HCT116 (cell line): Measurements from ENCODE around the gene CIB4. TPM values are rescaled to one million over a fixed set of nuclear protein-coding genes. Genes with fewer than 3 reads are reported as not detected.

Experiments
- ATAC-seq: fragments of 200-7000 bp; cut with Tn5 transposase; 2 replicates; pipeline ENCODE4 v1.9.1; 2020; ENCODE audit warnings: mild to moderate bottlenecking, moderate library complexity
- BruUV-seq: library from RNA; stranded (reverse); fragments of 400-500 nt; replicated peaks from 2 replicates; lab custom pipeline; 2021; lab: Mats Ljungman, UMichigan
- CTCF ChIA-PET: fragments of 300-600 bp; sonication (Branson Sonifier 250); formaldehyde crosslinking; loops from one replicate; lab custom pipeline; 2021; ENCODE audit warnings: antibody characterized with exemption; lab: Charles Lee
- POLR2A ChIA-PET: fragments of 300-600, 350-600 bp; sonication (Branson Sonifier 250); formaldehyde crosslinking; loops from one replicate; lab custom pipeline; 2021; ENCODE audit warnings: antibody characterized with exemption; lab: Charles Lee
- RAD21 ChIA-PET, 2 experiments: fragments of 300-600 bp; sonication (Branson Sonifier 250); formaldehyde crosslinking; loops; one replicate each; lab custom pipeline; 2023; ENCODE audit warnings: low total read pairs in 2 of 2; ENCODE audit not compliant: uncharacterized antibody in 2 of 2, unreplicated experiment in 2 of 2, low non-redundant PET in 1 of 2; lab: Charles Lee
- DNase-seq: peaks from one replicate; pipeline ENCODE4 v3.0.0-alpha.2; 2010; ENCODE audit warnings: low read depth, low spot score
- H2AFZ ChIP-seq: fragments of 200-600 bp; shearing (Covaris generic), sonication (generic); 2 replicates; pipeline ENCODE4 v1.6.1; 2017; ENCODE audit warnings: low read depth, mixed run types, mixed read lengths, antibody characterized with exemption, low read length; ENCODE audit not compliant: poor library complexity, severe bottlenecking
- H3K27ac ChIP-seq: 2 replicates; pipeline ENCODE4 v1.5.1; 2012; ENCODE audit warnings: low read depth, low read length
- H3K27me3 ChIP-seq: fragments of 200-600 bp; sonication (generic); 2 replicates; pipeline ENCODE4 v1.6.1; 2016; ENCODE audit warnings: mixed run types, low read length, mixed read lengths; ENCODE audit not compliant: insufficient read depth
- H3K36me3 ChIP-seq, 2 experiments: fragments of 200-500 bp in 1 of 2; fragments of 200-600 bp in 1 of 2; sonication (Bioruptor generic) in 1 of 2; sonication (generic) in 1 of 2; 2 replicates each; pipeline versions ENCODE4 v1.5.1 to v1.6.1; 2014 to 2016; ENCODE audit warnings: low read length in 2 of 2, inconsistent platforms in 1 of 2, mixed read lengths in 1 of 2, mixed run types in 1 of 2; ENCODE audit not compliant: insufficient read depth in 2 of 2, control insufficient read depth in 1 of 2
- H3K4me1 ChIP-seq, 2 experiments: fragments of 200-600 bp in 1 of 2; sonication (generic) in 1 of 2; 2 replicates each; pipeline versions ENCODE4 v1.5.1 to v1.6.1; 2012 to 2017; ENCODE audit warnings: low read length in 2 of 2, inconsistent platforms in 1 of 2, mild to moderate bottlenecking in 1 of 2, mixed read lengths in 1 of 2, mixed run types in 1 of 2, moderate library complexity in 1 of 2; ENCODE audit not compliant: insufficient read depth in 2 of 2, control insufficient read depth in 1 of 2
- H3K4me2 ChIP-seq: fragments of 200-600 bp; sonication (generic); 2 replicates; pipeline ENCODE4 v1.6.1; 2017; ENCODE audit warnings: mixed run types, low read length, mixed read lengths
- H3K4me3 ChIP-seq, 2 experiments: fragments of 200-600 bp in 1 of 2; sonication (generic) in 1 of 2; replicated peaks in 1 of 2; 2 replicates each; pipeline ENCODE4 v1.5.1; 2011 to 2016; ENCODE audit warnings: low read length in 2 of 2, control low read depth in 1 of 2, low read depth in 1 of 2, mild to moderate bottlenecking in 1 of 2, mixed read lengths in 1 of 2, mixed run types in 1 of 2
- H3K79me2 ChIP-seq: fragments of 200-600 bp; sonication (generic); 2 replicates; pipeline ENCODE4 v1.6.1; 2017; ENCODE audit warnings: mild to moderate bottlenecking, mixed run types, low read length, moderate library complexity, mixed read lengths; ENCODE audit not compliant: insufficient read depth
- H3K9ac ChIP-seq: fragments of 200-600 bp; sonication (generic); 2 replicates; pipeline ENCODE4 v1.6.1; 2016; ENCODE audit warnings: low read length, mixed read lengths
- H3K9me2 ChIP-seq: fragments of 200-600 bp; sonication (generic), shearing (Covaris generic); 2 replicates; pipeline ENCODE4 v1.6.1; 2017; ENCODE audit warnings: mixed run types, mild to moderate bottlenecking, moderate library complexity; ENCODE audit not compliant: insufficient read depth
- H3K9me3 ChIP-seq, 2 experiments: fragments of 200-500 bp in 1 of 2; fragments of 200-600 bp in 1 of 2; sonication (Bioruptor generic) in 1 of 2; sonication (generic) in 1 of 2; 2 replicates each; pipeline ENCODE4 v1.6.1; 2014 to 2017; ENCODE audit warnings: low read length in 2 of 2, mixed read lengths in 2 of 2, inconsistent platforms in 1 of 2, low read depth in 1 of 2, mild to moderate bottlenecking in 1 of 2, mixed run types in 1 of 2, moderate library complexity in 1 of 2; ENCODE audit not compliant: control insufficient read depth in 1 of 2, insufficient read depth in 1 of 2
- H4K20me1 ChIP-seq: fragments of 200-600 bp; sonication (generic), shearing (Covaris generic); 2 replicates; pipeline ENCODE4 v1.6.1; 2017; ENCODE audit warnings: mixed run types, mild to moderate bottlenecking, moderate library complexity; ENCODE audit not compliant: insufficient read depth
- CEBPB ChIP-seq: IDR thresholded peaks from 2 replicates; pipeline ENCODE4 v1.6.1; 2012; ENCODE audit warnings: low read depth
- EZH2 ChIP-seq: fragments of 200-600 bp; sonication (generic); IDR thresholded peaks from 2 replicates; pipeline ENCODE4 v1.6.1; 2017; ENCODE audit warnings: antibody characterized with exemption, mixed run types
- EZH2phosphoT487 ChIP-seq: fragments of 200-600 bp; IDR thresholded peaks from 2 replicates; pipeline ENCODE4 v1.6.1; 2018; ENCODE audit warnings: antibody characterized with exemption, borderline replicate concordance
- POLR2AphosphoS5 ChIP-seq: IDR thresholded peaks from 2 replicates; pipeline ENCODE4 v1.6.1; 2011; ENCODE audit warnings: mild to moderate bottlenecking, low read depth, low read length, moderate library complexity
- RAD21 ChIP-seq: IDR thresholded peaks from 2 replicates; pipeline ENCODE4 v1.6.1; 2012; ENCODE audit warnings: low read depth, mild to moderate bottlenecking
- REST ChIP-seq: IDR thresholded peaks from 2 replicates; pipeline ENCODE4 v1.6.1; 2012; ENCODE audit warnings: low read depth
- SP1 ChIP-seq: IDR thresholded peaks from 2 replicates; pipeline ENCODE4 v1.6.1; 2012; ENCODE audit warnings: low read depth
- TCF7L2 ChIP-seq: IDR thresholded peaks from 2 replicates; pipeline ENCODE4 v1.7.0; 2011; ENCODE audit warnings: borderline replicate concordance, inconsistent platforms; ENCODE audit not compliant: insufficient read depth, insufficient read length; ENCODE audit errors: extremely low read depth
- YY1 ChIP-seq: IDR thresholded peaks from 2 replicates; pipeline ENCODE4 v1.6.1; 2011; ENCODE audit warnings: low read length, low read depth, moderate library complexity, mild to moderate bottlenecking; ENCODE audit not compliant: insufficient replicate concordance; ENCODE audit errors: extremely low read depth
- ZBTB33 ChIP-seq: IDR thresholded peaks from 2 replicates; pipeline ENCODE4 v1.6.1; 2011; ENCODE audit warnings: mild to moderate bottlenecking, low read length, moderate library complexity; ENCODE audit not compliant: insufficient replicate concordance; ENCODE audit errors: extremely low read depth
- intact Hi-C: fragments of 100-400 bp; cut with micrococcal nuclease; formaldehyde crosslinking; loops from 2 replicates; pipeline ENCODE4 v1.10.0; 2022
- total RNA-seq: library from RNA; stranded (reverse); gene quantifications from one replicate; pipeline ENCODE4 v1.2.1, GENCODE V29; 2021; ENCODE audit not compliant: unreplicated experiment

The CIB4 gene
- total RNA-seq, 1 experiment from 2014 or later, result not detected

DNA sequence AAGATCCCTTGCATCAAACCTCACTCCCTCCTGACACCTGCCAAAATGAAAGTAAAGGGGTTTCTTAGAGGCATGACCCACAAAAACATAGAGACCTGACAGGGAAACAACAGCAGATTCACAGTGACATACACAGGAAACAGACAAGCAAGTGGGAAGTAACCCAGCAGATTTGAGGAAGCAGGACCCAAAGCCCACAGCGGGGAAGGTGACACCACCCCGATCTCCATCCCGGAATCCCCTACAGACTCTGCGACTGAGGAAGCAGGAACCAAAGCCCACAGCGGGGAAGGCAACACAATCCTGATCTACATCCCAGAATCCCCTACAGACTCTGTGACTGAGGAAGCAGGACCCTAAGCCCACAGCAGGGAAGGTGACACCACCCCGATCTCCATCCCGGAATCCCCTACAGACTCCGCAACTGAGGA is 21.6 kb downstream of the CIB4 start (continued):
- TF ChIP-seq YY1, result no peak
- TF ChIP-seq, all 23 proteins: peak for 0

DNA sequence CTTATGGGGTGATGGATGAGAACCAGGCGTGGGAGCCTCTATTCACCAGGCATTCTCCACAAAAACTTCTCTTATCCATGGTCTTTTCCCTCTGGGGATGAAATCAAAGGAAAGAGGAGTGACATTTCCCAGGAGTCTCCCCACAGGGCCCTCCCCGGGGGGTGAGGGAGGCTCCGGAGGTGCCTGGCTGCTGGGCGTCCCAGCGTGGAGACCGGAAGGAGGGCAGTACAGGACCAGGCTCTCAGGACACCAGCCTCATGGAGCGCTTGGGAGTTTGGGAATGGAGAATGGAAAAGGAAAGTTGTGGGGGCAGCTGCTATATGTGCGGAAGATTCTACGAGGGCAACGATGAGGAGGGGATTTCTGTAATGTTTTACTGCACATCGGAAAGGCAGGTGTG is 22.1 kb downstream of the CIB4 start:
- ChIA-PET POLR2A (no interaction called here), RAD21 (no interaction called here), CTCF (no interaction called here)
- intact Hi-C loops, result no loop called here
- Histone ChIP-seq H3K4me2 (no peak overlapping the region), H3K27me3 (peaks cover 6% of the 10 kb centered on the region; the same call in 1 of the 2 replicates), H3K4me3 (no peak overlapping the region), H3K9me3 (no peaks in the 10 kb centered on the region), H3K36me3 (no peaks in the 10 kb centered on the region), H2AFZ (no peak overlapping the region), H3K4me1 (no peaks in the 10 kb centered on the region), H3K79me2 (no peaks in the 10 kb centered on the region), H4K20me1 (no peaks in the 10 kb centered on the region), H3K9ac (no peak overlapping the region), H3K9me2 (no peaks in the 10 kb centered on the region), H3K27ac (no peak overlapping the region)
- DNase-seq (no peak), ATAC-seq (no peak)
- TF ChIP-seq CEBPB, result no peak
- no peak for TF ChIP-seq EZH2
- TF ChIP-seq TCF7L2, result no peak
- no peak for TF ChIP-seq POLR2AphosphoS5
- no peak for TF ChIP-seq YY1
- TF ChIP-seq RAD21, result no peak
- TF ChIP-seq SP1, result no peak
- TF ChIP-seq EZH2phosphoT487, result no peak
- no peak for TF ChIP-seq ZBTB33
- no peak for TF ChIP-seq REST
- BruUV-seq, result no TSS peak
